Activated T-helper 1 cell treated with Interleukin-2 at 50 U/mL for 16 hours (primary cell): Measurements from ENCODE around the gene RPS6KA2.
"Not testable (repeated sequence)": the region's sequence is repeated elsewhere in the genome, so short reads cannot be mapped to it uniquely, and the experiment has no call there.

Experiments used
- DNase-seq: peaks from one replicate; pipeline ENCODE4 v3.0.0-alpha.2; 2020; ENCODE audit warnings: low read depth

RPS6KA2 gene

GRCh38 chr6:166635013-166635970 is 8.2 kb upstream of the RPS6KA2 start:
- no peak for DNase-seq

GRCh38 chr6:166634581-166634980 is 7.5 kb upstream of the RPS6KA2 start:
- DNase-seq: not testable (repeated sequence)

DNA sequence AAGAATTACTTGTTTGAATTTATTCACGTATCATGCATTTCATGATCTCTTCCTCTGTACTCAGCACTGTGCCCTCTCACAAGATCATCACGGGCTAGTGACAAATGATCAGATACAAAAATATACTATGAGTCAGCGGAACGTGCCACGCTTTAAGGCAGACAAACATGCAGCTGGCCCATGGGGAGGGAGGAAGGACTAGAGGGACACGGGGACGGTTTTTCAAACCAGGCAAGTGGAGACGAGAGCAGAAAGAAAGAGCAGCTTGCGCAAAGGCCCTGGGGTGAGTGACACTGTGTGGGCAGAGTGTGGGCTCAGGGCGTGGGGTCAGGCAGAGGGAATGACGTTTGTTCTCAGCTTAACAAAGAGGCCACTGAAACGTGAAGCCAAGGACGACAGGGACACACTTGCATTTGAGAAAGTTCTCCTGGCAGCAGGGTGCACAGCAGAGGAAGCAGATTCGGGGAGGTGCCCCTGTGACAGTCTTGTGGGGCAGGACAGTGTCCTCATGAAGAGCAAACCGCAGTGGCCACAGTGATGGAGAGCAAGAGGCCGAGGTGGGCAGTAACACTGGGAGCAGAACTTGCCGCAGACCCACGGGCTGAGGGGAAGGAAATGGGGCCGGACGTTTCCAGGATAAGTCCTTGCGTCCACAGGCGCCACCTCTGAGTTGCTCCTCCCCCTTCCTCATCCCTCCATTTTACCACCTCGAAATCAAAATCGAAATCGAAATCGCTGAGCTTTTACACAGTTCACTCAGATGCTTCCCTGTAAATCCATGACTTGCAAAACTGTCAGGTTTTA is 6.9 kb upstream of the RPS6KA2 start:
- no peak for DNase-seq

DNA sequence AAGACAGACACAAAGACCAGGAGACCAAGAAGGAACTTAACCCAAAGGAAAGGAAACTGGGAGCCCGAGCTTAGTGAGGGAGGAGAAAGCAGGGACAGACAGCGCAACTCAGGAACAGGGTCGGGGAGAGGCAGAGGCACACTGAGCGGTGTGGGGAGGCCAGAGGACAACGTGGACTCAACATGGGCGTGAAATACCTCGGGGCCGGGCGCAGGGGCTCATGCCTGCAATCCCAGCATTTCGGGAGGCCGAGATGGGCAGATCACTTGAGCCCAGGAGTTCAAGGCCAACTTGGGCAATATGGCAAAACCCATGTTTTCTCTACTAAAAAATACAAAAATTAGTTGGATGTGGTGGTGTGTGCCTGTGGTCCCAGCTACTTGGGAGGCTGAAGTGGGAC is 5.7 kb upstream of the RPS6KA2 start:
- DNase-seq: no peak

- DNase-seq: no peak
Measured at GRCh38 chr6:166630462-166630861, 3.4 kb upstream of the RPS6KA2 start.

DNA sequence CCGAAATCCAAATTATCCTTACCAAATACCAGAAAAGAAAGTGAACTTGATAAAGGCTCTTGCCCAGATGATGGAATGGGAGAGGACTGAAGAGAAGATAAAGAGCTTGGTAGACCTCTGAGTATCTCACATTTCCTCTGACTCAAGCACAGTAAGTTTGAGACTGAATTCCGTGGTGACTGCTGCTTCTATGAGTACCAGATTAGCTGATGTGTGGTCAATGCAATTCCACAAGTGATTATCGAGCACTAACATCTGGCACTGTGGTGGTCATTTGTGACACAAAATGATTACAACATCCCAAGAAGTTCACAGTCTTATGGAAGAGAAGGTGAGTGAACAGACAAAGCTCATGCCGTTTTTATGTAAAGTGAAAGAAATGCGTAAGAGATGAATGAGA is 2.6 kb upstream of the RPS6KA2 start:
- no peak for DNase-seq

- DNase-seq: peak; percentile 44
Measured at GRCh38 chr6:166627875-166628801, 1.1 kb upstream of the RPS6KA2 start.

DNA sequence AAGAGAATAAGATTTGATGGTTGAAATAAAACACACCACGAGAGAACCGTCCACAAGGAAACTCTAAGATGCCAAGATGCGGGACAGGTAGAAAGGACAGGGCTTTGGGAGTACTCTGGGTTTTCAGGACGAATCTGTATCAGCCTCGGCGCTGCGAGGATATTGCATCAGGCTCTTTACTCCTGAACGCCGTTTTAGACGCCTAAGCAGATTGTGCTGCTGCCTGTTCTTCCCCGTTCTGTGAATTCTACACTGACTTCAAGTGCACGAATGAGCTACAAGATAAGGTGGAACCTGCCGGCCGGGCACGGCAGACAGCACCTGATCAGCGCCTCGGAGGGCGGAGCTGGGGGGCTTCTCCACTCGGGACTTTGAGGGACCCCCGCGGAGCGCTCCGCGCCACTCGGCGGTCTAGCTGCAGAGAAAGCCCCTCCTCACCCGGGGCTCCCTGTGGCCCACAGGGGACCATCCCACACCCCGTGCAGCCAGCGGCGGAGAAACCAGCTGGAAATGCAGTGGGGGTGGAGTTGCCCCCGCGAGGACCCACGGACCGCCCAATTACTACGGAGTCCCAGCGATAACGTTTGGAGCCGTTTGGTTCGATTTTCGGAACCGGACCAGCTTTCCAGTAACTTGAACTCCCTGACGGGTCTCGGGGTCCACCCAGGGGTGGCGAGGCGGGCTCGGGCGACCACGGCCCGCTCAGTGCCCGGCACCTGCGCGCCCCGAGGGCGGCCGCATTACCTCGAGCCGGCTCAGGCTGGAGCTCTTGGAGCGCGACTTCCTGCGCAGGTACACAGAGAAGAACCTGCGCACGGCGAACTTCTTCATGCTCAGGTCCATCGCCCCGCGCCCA is 646 bp downstream of the RPS6KA2 start:
- DNase-seq: peak; percentile 15

- no peak for DNase-seq
Measured at GRCh38 chr6:166625356-166625755, 1.7 kb downstream of the RPS6KA2 start.

DNA sequence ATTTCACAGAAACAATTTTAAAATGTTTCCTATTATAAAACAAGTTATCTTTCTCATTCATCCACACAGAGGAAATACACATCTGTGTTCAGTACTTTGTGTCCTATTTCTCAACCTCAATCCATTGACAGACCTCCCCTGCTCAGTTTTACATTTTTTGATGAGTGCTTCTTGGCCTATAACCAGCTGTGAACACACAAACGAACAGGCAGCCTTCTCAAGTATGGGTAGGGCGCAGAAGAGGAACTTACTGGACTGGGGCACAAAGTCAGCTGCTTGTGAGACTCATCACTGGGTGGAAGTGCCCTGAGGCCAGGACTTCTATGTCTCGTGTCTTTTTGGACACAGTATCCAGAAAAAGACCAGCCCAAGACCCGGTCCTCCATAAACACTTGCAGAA is 2.8 kb downstream of the RPS6KA2 start:
- no peak for DNase-seq

- DNase-seq: no peak
Measured at GRCh38 chr6:166623318-166623717, 3.7 kb downstream of the RPS6KA2 start.

GRCh38 chr6:166621114-166621540 is 5.9 kb downstream of the RPS6KA2 start:
- DNase-seq: no peak

DNA sequence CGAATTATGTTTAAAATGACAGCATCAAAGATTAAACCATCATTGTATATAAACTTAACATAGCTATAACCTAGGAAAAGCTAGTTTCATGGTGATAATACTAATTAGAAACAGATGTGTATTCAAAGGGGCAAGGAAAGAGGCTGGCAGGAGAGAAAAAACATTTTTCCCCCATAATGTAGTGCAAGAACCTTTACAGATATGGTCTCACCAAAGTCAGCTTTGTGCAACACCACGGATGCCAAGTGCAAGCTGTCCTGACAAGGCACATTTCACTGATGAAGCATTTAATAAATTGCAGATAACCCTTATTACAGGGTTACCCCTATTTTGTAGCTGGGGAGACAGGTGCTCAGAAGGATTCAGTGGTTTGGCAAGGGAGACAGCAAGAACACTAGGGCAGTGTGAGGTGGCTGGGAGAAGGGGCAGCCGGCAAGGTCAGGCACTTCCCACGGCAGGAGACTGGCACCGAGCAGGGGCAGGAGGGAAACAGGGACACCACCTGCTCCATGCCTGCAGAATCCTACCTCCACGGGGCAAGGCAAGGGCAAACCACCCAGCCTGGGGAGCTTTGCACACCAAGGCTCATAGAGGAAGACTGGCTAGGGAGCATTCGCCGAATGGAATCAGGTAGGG is 6.5 kb downstream of the RPS6KA2 start:
- no peak for DNase-seq

- no peak for DNase-seq
Measured at GRCh38 chr6:166619912-166620311, 7.1 kb downstream of the RPS6KA2 start.

DNA sequence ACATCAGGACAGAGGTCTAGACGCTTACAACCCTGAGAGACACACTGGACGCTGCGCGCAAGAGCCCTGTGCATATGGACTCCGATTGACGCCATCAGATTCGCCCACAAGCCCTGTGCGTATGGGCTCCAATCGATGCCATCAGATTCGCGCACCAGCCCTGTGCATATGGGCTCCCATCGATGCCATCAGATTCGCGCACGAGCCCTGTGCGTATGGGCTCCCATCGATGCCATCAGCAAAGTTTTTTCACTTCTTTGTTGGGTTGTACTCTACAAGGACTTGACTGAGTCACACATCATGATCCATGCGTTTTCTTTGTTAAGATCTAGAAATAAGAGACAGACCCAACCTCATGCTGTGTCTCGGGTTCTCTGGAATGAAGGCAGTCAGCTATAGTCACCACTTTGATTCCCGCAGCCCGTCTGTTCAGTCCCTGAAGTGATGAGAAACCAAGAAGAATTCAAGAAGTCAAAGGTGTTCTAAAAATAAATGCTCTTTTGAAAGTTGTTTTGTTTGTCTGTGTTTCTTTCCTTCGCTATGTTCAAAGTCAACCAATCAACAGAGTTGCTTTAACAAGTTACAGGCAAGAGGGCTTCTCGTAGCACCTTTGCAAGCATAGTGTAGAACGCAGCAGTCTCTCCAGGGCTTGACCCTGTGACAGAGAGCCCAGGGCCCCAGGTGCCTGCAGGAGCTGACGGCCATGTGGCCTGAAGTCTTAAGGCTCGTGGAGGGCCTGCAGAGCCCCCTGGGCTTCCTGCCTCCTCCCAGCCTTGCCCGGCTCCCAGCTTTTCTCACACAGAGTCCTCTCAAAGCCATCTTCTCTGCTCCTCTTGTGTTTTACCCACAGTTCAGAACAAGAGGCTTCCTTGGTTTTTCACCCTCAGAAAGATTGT is 7.9 kb downstream of the RPS6KA2 start:
- DNase-seq: no peak

- DNase-seq: no peak
Measured at GRCh38 chr6:166618251-166618650, 8.8 kb downstream of the RPS6KA2 start.

- no peak for DNase-seq
Measured at GRCh38 chr6:166617359-166617758, 9.7 kb downstream of the RPS6KA2 start.

- no peak for DNase-seq
Measured at GRCh38 chr6:166616261-166617238, 10.5 kb downstream of the RPS6KA2 start.
